HG02870 (cell line): ENCODE data around the gene MECP2.
"Not testable (repeated sequence)": the region's sequence is repeated elsewhere in the genome, so short reads cannot be mapped to it uniquely, and the experiment has no call there.

Experiments used
- ATAC-seq: cut with Tn5 transposase; IDR thresholded peaks from one replicate; pipeline ENCODE4 v1.9.1; 2021; ENCODE audit warnings: mild to moderate bottlenecking, moderate library complexity; ENCODE audit not compliant: unreplicated experiment

MECP2 gene

DNA sequence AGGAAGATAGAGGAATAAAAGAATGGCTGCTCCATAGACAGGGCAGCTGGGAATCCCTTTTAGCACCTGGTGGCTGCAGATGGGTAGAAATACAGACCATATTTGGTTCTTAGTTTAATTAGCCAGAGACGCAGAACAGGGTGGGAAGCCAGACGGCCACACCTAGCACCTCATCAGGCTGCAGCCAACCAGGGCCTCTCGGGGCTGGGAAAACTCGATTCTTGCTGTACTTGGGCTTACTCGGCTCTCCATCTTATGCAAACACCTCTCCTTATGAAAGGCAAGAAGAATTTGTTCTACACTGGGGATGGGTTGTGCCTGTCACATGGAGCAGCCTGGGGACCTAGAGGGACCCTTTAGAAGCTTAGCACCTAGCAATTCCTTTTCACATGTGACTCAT lies 97.5 kb downstream of the MECP2 start:
- ATAC-seq, result no peak

DNA sequence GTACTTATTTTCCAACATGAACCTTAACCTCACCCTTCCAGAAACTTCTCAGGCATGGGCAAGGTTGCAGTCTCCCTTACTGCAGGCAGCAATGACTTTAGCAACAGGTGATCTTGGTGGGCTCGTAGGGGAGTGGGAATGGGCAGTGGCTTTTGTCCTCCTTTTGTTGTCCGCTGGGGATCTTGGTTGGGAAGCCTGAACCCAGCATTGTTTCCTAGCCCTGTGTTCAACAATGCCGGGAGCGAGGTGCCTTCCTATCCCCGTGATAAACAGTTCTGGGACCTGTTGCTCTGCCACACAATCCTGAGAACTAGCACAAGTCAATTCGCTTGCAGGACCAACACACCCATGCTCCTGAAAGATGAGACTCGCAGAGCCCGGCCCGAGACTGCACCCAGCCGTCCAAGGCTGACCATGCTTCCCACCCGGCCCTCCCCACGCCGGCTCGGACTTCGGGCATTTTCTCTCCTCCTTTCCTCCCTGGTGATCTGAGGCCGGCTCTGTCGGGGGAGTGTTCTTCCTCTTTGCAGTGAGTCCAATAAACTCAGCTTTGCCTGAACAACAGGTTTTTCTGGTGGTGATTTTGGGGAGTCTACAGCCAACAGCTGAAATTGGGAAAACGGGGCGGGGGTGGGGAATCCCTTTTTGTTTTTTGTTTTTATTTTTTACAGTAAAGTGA lies 98.0 kb downstream of the MECP2 start:
- no peak for ATAC-seq

DNA sequence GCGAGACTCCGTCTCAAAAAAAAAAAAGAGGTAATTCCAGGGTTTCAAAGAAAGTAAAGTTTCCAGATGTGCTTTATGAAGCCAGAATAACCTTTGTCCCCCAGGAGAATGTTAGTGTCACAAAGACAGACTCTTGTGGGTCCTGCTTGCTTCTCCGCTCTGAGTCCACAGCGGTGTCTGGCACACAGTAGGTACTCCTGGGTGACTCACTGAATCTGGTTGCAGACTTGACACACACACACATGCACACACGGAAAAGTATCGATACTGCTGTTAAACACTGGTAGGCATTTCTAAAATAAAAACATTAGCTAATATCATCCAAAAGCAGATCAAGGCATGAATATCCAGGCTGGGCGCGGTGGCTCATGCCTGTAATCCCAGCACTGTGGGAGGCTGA lies 102.0 kb downstream of the MECP2 start:
- ATAC-seq, result no peak

DNA sequence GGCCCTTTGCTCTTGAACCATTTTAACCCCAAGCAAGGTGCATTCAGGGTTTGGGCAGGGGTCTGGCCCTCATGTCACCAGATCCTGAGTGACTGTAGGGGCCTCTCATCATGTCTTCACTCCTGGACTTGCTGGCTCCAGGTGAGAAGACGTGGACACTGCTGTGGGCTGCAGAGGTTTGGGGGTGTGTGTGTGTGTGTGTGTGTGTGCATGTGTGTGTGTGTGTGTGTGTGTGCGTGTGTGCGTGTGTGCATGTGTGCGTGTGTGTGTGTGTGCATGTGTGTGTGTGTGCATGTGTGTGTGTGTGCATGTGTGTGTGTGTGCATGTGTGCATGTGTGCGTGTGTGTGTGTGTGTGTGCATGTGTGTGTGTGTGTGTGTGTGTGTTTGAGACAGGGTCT lies 103.1 kb downstream of the MECP2 start:
- not testable (repeated sequence) for ATAC-seq

DNA sequence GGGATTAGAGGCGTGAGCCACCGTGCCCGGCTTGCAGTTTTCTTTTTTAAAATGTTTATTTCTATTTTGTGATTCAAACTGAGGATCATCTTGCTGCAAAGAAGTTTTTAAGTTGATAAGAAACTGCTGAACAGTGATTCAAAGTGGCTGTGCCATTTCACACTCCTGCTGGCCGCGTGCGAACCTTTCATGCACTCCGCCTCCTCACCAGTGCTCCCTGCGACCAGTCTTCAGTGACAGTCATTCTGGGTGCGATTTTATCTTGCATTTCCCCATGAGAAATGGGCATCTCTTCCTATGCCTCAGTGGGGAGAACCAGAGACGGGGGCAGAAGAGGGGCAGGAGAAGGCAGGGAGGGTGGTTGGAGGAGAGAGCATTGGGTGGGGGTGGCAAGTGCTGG lies 103.5 kb downstream of the MECP2 start:
- ATAC-seq, result no peak

DNA sequence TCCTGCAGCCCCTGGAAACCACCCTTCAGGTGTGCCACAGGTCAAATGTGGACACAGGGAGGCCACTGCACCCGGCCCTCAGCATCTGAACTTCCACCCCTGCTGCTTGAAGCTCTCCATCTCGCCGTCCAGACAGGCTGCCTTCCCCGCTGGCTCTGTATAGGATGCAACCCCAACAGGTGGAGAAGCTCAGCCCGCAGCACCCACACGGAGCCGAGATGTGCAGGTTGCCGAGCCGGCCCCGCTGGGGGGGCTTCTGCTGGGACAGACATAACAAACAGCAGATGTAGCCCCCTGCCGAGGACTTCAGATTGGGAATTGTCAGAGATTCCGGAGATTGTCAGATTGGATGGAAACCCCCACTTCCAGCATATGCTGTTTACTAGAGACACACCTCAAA lies 104.4 kb downstream of the MECP2 start:
- ATAC-seq, result no peak

DNA sequence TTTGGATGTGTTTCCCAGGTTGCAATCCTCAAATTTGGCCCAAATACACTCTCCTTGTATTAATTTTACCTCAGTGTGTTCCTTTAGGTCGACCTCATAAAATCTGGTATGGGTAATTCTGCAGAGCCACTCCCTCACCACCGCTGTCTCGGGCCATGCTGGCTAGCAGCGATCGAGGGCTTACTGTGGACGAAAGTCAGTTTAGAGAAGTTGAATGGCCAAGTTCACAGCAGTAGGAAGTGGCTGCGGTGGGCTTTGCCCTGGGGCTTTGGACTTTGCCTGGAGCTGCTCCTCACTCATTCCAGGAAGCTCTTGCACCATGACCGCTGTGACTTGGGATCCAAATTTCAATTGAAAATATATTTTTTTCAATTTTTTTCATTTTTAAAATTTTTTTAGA lies 105.3 kb downstream of the MECP2 start:
- no peak for ATAC-seq

DNA sequence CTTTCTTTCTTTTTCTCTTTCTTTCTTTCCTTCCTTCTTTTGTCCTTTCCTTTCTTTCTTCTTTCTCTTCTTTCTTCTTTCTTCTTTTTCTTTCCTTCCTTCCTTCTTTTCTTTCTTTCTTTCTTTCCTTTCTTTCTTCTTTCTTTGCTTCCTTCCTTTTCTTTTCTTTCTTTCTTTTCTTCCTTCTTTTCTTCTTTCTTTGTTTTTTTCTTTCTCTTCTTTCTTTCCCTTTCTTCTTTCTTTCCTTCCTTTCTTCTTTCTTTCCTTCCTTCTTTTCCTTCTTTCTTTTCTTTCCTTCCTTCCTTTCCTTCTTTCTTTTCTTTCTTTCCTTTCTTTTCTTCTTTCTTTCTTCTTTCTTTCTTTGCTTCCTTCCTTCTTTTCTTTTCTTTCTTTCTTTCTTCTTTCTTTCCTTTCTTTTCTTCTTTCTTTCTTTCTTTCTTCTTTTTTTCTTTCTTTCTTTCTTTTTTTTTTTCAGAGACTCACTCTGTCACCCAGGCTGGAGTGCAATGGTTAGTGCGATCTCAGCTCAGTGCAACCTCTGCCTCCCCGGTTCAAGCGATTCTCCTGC lies 106.4 kb downstream of the MECP2 start:
- no peak for ATAC-seq

DNA sequence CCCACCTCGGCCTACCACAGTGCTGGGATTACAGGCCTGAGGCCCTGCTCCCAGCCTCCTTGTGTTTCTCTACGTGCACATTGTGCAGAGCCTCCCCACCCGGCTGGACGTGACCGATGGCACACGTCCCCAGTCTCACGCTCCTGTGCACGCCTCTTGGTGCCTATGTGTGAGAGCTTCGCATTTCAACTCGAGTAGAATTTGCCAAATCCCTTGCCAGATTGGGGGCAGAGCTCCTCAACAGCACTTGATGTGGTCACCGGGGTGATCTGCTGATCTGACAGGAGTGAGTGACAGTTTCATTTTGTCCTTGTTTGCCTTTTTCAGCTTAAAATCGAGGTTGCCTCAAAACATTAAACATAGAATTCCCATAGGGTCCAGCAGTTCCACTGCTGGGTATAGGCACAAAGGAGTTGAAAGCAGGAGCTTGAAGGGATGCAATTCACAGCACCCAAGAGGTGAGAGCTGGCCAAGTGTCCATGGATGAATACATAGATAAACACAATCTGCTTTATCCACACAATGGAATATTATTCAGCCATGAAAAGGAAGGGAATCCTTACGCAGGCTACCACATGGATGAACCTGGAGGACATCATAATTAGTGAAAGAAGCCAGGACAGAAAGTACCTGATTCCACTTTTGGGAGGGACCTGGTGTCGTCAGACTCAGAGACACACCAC lies 107.4 kb downstream of the MECP2 start:
- no peak for ATAC-seq

DNA sequence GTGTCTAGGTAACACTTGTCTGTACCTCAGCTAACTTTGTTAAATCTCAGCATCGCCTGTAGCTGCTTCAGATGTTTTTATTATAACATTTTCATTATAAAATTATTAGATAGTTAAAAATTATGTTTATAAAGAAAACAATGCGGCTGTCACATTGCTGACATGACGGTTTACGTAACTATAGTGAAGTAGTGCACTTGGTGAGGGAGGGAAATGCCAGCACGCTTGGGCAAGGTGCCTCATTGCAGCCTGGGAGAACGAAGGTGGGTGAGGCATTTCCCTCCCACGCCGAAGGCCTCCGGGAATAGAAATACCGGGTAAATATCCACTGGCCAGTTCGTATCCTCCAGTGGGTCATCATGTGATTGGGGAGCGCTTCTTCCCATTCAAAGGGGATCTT lies 109.0 kb downstream of the MECP2 start:
- no peak for ATAC-seq

DNA sequence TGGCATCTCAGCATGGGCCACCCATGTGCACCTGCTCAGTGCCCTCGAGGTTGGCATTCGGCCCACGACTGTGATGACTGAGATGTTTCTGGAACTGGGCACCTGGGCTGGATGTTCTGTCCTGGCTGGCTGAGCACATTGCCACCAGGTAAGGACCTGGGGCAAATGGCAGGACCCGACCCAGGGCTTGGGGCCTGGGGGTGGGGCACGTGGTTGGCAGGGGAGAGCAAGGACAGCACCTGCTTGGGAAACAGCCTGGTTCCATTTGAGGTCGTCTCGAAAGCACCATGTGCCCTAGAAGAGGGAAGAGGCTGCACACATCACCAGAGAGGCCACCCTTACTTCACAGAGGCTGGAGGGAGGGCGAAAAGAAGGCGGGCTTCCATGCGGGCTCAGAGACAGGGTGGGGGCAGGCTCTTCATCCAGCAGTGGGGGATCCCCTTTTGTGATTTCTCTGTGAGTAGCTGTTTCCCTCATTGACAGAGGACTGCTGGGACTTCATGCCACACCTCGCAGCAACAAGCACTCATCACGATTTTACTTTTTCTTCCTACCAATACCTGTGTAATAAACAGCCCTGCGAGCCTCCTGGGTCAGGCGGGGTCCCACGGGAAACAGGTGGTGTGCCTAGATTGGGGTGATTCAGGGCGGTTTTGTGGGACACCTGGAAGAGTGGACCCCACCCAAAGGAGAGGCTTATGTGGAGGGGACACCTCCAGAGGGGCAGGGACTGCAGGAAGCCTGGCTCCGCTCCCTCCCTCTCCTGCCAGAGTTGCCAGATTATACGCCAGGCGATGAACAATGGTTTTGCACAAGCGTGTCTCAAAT lies 113.0 kb downstream of the MECP2 start:
- ATAC-seq, result no peak

DNA sequence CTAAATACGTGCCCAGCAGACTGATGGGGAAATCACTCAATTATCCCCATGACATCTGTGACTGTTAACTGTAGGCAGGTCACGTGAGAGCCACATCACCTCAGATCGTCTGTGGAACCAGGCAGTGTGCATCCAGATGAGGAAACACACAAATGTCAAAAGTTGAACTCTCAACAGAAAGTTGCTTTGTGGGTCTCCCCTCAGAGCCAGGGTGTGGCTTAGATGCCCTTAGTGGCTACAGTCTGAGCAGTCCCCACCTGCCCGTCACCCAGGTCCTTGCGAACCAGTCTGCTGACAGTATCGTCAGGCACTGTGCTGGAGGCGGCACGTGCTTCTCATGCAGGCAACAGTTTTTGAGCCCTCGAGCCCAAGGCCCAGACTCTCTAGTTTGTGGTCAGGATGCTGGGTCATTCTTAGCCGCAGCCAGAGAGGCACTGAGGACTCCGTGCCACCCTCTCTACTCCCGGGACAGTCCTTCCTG lies 114.2 kb downstream of the MECP2 start:
- no peak for ATAC-seq

DNA sequence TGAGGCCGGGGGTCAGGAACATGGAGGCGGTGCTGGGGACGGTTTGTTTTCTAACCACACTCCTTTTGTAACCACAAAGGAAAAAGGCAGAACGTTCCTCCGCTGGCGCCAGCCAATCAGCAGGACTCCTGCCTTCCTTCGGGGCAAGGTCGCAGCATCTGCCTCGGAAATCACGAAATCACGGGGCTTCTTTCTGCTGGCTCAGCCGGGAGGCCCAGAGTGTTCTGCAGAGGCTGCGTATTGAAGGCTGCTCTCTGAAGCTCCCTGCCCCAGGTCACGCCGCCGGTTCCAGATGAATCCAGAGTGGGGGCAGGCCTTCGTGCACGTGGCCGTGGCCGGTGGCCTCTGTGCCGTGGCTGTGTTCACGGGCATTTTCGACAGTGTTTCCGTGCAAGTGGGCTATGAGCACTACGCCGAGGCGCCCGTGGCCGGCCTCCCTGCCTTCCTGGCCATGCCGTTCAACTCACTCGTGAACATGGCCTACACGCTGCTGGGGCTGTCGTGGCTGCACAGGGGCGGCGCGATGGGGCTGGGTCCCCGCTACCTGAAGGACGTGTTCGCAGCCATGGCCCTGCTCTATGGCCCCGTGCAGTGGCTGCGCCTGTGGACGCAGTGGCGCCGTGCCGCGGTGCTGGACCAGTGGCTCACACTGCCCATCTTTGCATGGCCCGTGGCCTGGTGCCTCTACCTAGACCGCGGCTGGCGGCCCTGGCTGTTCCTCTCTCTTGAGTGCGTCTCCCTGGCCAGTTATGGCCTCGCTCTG lies 115.6 kb downstream of the MECP2 start:
- ATAC-seq, result no peak

DNA sequence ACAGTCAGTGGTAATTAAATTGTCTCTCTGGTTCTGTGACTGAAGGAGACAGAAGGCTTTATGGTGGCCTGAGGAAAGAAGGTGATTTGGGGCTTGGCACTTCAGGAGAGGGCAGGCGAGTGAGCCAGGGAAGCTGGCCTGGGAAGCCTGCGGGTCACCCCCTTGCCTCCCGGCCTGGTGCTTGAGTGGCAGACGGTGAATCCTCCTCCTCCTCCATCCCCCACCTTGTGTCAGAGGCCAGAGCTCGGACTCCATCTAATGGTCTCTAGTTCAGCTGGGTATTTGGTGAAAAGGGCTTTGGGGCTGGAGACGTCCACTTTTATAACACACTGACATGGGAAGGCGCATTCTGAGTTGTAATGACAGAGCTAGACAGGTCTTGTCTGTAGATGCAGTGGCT lies 116.3 kb downstream of the MECP2 start:
- no peak for ATAC-seq

DNA sequence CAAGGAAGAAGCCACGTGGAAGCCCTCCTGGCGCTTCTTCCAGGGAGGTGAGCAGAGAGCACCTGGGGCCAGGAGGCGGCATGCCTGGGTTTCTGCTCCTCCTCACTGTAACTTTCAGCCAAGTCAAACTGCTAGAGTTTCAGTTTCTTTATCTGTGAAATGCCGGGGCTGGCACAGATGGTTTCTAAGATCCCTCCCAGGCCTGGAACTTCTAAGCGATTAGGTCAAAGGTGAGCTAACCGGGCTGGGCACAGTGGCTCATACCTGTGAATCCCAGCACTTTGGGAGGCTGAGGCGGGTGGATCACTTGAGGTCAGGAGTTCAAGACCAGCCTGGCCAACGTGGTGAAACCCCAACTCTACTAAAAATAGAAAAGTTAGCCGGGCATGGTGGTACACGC lies 117.1 kb downstream of the MECP2 start:
- ATAC-seq, result not testable (repeated sequence)

DNA sequence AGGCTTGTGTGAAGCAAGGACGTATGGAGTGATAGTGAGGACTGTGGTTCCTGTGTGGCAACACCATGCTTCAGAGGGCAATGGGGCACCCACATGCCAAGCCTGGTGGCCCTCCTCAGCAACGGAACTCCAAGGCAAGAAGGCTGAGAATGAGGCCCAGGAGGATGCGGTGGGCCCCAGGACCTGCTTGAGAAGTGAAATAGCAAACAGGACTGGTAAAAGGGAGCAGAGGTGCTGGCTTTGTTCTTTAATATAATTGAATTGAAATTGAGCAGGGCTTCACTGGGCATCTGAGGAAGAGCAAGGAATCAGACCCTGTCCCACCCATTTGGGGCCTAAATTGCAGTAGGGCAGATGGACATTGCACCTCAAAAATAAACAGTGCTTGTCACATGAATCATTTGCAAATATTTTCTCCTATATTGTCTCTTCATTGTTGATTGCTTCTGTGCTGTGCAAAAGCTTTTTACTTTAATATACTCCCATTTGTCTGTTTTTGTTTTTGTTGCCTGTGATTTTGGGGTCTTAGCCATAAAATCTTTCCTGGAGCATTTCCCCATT lies 122.7 kb downstream of the MECP2 start:
- no peak for ATAC-seq

DNA sequence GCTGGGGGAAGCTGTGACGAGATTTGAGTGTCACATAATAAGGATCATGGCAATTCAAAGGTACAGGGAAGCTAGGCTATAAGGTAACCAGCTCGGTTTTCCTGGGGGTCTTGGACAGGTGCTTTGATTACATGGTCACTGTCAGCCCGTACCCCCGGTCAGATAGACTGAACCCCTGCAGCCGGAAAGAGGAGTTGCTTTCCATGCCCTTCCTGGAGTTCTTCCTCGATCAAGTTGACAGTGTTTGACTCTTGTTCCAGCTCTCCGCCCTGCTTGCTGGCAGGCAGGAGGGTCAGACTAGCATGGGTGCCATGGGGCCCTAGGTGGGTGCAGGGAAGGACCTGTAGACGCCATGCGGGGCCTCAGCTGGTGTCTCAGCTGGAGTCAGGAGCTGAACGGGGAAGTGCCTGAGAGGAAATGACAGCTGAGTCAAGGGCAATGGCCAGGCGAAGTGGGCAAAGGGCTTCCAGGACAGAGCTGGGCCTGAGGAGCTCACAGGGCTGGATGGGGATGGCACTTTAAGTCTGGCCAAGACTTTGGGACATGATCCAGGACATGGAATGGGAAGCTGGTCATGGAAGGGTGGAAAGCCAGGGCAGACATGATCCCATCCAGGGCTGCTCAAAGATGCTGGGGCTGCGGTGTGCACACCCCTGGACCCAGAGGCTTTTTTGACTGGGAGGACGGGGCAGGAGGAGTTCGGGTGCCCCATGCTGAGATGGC lies 123.4 kb downstream of the MECP2 start:
- no peak for ATAC-seq

DNA sequence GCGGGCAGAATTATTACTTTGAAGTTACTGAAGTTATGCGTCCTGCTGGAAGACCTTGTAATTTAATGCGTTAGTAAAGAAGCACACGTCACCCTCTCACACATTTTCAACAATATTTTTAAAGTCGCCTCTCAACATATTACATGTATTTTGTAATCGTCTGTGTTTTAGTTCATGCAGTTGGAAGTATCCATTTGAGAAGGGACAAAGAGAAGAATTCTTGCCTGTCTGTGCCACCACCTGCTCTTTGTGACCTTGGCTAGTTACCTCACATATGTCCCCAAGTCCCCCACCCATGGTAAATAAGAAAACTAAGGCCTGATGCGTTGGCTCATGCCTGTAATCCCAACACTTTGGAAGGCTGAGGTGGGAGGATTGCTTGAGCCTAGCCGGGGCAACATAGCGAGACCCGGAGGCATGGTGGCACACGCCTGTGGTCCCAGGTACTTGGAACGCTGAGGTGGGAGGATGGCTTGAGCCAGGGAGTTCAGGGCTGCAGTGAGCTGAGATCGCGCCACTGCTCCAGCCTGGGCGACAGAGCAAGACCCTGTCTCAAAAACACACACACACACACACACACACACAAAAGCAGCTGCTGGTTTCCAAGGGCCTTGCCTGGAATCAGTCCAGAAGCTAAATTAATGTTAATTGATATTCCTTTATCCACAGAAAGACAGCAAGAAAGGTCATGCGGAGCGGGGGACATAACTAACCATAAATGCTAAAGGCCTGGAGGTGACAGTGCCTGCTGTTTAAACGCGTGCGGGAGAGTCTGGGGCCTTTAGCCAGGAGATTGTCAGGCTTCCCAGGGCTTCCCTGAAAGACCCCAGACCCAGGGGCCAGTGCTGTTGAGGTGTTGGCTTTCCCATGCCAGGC lies 124.2 kb downstream of the MECP2 start:
- ATAC-seq, result no peak
